Measurements from ENCODE around the gene OR52B6. TPM values are rescaled to one million over a fixed set of nuclear protein-coding genes. Genes with fewer than 3 reads are reported as not detected.

The OR52B6 gene
- total and polyA plus RNA-seq, 3 experiments from 2014 or later = not detected

GRCh38 chr11:5550440-5551095 is 30.1 kb upstream of the OR52B6 start:
- CTCF ChIA-PET = no interaction called here
- peaks cover 15 to 23% of the 10 kb centered on the region in 2 donors for H3K27me3 Mint-ChIP-seq
- H3K36me3 Mint-ChIP-seq = peaks cover 0 to 4% (median 0%) of the 10 kb centered on the region in 3 donors
- no peaks in the 10 kb centered on the region for H3K4me1 Mint-ChIP-seq
- Histone ChIP-seq H3K9me3 (ENCODE audit: low read length) (no peaks in the 10 kb centered on the region), H3K27ac (ENCODE audit: low read depth, low read length) (no peak overlapping the region), H3K36me3 (ENCODE audit: insufficient read depth, low read length) (no peaks in the 10 kb centered on the region), H3K4me1 (ENCODE audit: insufficient read depth, low read length) (no peaks in the 10 kb centered on the region), H3K27me3 (ENCODE audit: insufficient read depth, low read length, poor library complexity, severe bottlenecking) (no peaks in the 10 kb centered on the region), H3K4me3 (ENCODE audit: low read length) (no peak overlapping the region)
- peaks cover 0 to 5% (median 0%) of the 10 kb centered on the region in 5 donors for H3K9me3 Mint-ChIP-seq
- no peak overlapping the region for H3K27ac Mint-ChIP-seq
- no peak for DNase-seq
- POLR2A ChIA-PET = no interaction called here
- no peak overlapping the region for H3K4me3 Mint-ChIP-seq

- Histone ChIP-seq H3K9me3 (ENCODE audit: low read length) (no peaks in the 10 kb centered on the region), H3K4me3 (ENCODE audit: low read length) (no peak overlapping the region), H3K27ac (ENCODE audit: low read depth, low read length) (no peak overlapping the region), H3K4me1 (ENCODE audit: insufficient read depth, low read length) (no peaks in the 10 kb centered on the region), H3K36me3 (ENCODE audit: insufficient read depth, low read length) (no peaks in the 10 kb centered on the region), H3K27me3 (ENCODE audit: insufficient read depth, low read length, poor library complexity, severe bottlenecking) (no peaks in the 10 kb centered on the region)
- H3K27ac Mint-ChIP-seq = no peak overlapping the region
- CTCF ChIA-PET = no interaction called here
- peaks cover 20 to 29% of the 10 kb centered on the region in 2 donors for H3K27me3 Mint-ChIP-seq
- POLR2A ChIA-PET = no interaction called here
- peaks cover 0 to 5% (median 0%) of the 10 kb centered on the region in 5 donors for H3K9me3 Mint-ChIP-seq
- no peak overlapping the region for H3K4me3 Mint-ChIP-seq
- H3K4me1 Mint-ChIP-seq = no peaks in the 10 kb centered on the region
- H3K36me3 Mint-ChIP-seq = peaks cover 0 to 4% (median 0%) of the 10 kb centered on the region in 3 donors
- DNase-seq = no peak
Observed at GRCh38 chr11:5553343-5553742, 27.3 kb upstream of the OR52B6 start.

GRCh38 chr11:5556596-5557188 is 24.0 kb upstream of the OR52B6 start:
- Histone ChIP-seq H3K9me3 (ENCODE audit: low read length) (no peaks in the 10 kb centered on the region), H3K4me3 (ENCODE audit: low read length) (no peak overlapping the region), H3K4me1 (ENCODE audit: insufficient read depth, low read length) (no peaks in the 10 kb centered on the region), H3K27me3 (ENCODE audit: insufficient read depth, low read length, poor library complexity, severe bottlenecking) (no peaks in the 10 kb centered on the region), H3K27ac (ENCODE audit: low read depth, low read length) (no peak overlapping the region), H3K36me3 (ENCODE audit: insufficient read depth, low read length) (no peaks in the 10 kb centered on the region)
- Mint-ChIP-seq H3K4me1 (no peaks in the 10 kb centered on the region), H3K27ac (no peak overlapping the region), H3K4me3 (no peak overlapping the region), H3K9me3 (peaks cover 0 to 1% (median 0%) of the 10 kb centered on the region in 5 donors), H3K36me3 (no peaks in the 10 kb centered on the region), H3K27me3 (peaks cover 18 to 19% of the 10 kb centered on the region in 2 donors)
- no peak for DNase-seq
- POLR2A ChIA-PET = no interaction called here
- CTCF ChIA-PET = no interaction called here

DNA sequence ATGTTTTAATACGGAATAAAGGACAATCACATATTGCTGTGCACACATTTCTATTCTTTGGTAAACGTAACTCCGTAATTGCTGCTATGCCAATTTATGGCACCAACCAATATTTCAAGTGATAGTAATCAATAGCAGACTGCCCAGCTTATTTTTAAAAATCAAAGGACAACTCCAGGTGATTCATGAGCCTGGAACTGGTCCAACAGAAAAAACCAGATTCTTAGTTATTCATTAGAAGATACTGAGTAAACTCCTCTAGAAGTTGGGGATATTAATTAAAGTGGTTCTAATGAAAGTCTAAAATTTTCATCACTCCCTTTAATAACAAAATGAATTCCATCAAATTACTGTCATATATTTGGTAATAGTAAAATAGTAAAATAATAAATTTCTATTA is 22.9 kb upstream of the OR52B6 start:
- H3K4me1 ChIP-seq (ENCODE audit: insufficient read depth, low read length) = no peaks in the 10 kb centered on the region
- DNase-seq = no peak
- H3K9me3 ChIP-seq (ENCODE audit: low read length) = no peaks in the 10 kb centered on the region
- ChIA-PET CTCF (no interaction called here), POLR2A (no interaction called here)
- H3K4me3 Mint-ChIP-seq = no peak overlapping the region
- no peaks in the 10 kb centered on the region for H3K36me3 Mint-ChIP-seq
- no peak overlapping the region for H3K4me3 ChIP-seq (ENCODE audit: low read length)
- H3K27ac ChIP-seq (ENCODE audit: low read depth, low read length) = no peak overlapping the region
- H3K27me3 Mint-ChIP-seq = peaks cover 10 to 13% of the 10 kb centered on the region in 2 donors
- no peaks in the 10 kb centered on the region for H3K4me1 Mint-ChIP-seq
- H3K27ac Mint-ChIP-seq = no peak overlapping the region
- no peaks in the 10 kb centered on the region for H3K9me3 Mint-ChIP-seq
- no peaks in the 10 kb centered on the region for H3K27me3 ChIP-seq (ENCODE audit: insufficient read depth, low read length, poor library complexity, severe bottlenecking)
- H3K36me3 ChIP-seq (ENCODE audit: insufficient read depth, low read length) = no peaks in the 10 kb centered on the region

DNA sequence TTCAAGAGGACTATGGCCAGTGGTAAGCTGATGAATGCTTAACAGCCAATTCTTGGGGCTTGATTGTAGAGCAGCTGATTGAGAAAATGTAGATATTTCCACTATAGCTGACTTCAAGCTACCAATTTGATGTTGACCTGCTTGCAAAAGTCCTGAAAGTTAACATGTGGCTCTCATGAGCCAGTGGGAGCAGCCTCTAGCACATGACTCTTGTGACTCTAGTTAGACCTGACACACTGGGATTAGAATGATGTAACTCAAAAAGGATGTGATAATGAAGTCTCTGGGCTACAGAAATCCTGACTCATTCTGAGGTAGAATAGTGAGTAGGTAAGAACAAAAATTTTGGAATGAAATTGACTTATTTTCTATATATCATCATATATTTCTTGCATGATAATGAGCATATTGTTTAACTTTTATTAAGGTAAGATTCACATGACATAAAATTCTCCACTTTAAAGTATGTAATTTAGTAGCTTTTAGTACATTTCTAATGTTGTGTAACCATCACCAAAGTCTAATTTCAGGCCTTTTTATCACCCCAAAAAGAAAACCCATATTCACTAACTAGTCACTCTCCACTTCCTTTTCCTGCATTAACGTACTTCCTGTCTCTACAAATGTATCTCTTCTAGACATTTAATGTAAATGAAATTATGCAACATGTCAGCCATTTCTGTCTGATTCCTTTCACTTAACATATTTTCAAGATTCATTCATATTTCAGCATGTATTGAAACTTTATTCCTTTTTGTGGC is 16.2 kb upstream of the OR52B6 start:
- Histone ChIP-seq H3K36me3 (ENCODE audit: insufficient read depth, low read length) (no peaks in the 10 kb centered on the region), H3K9me3 (ENCODE audit: low read length) (no peaks in the 10 kb centered on the region), H3K4me1 (ENCODE audit: insufficient read depth, low read length) (no peaks in the 10 kb centered on the region), H3K27me3 (ENCODE audit: insufficient read depth, low read length, poor library complexity, severe bottlenecking) (no peaks in the 10 kb centered on the region), H3K27ac (ENCODE audit: low read depth, low read length) (no peak overlapping the region), H3K4me3 (ENCODE audit: low read length) (no peak overlapping the region)
- CTCF ChIA-PET = no interaction called here
- H3K9me3 Mint-ChIP-seq = peaks cover 0 to 2% (median 0%) of the 10 kb centered on the region in 5 donors
- no peak overlapping the region for H3K4me3 Mint-ChIP-seq
- H3K27me3 Mint-ChIP-seq = peaks cover 3 to 4% of the 10 kb centered on the region in 2 donors
- POLR2A ChIA-PET = no interaction called here
- H3K4me1 Mint-ChIP-seq = peaks cover 4 to 7% (median 6%) of the 10 kb centered on the region in 3 donors
- peaks cover 0 to 10% (median 0%) of the 10 kb centered on the region in 3 donors for H3K36me3 Mint-ChIP-seq
- H3K27ac Mint-ChIP-seq = no peak overlapping the region
- DNase-seq = no peak

DNA sequence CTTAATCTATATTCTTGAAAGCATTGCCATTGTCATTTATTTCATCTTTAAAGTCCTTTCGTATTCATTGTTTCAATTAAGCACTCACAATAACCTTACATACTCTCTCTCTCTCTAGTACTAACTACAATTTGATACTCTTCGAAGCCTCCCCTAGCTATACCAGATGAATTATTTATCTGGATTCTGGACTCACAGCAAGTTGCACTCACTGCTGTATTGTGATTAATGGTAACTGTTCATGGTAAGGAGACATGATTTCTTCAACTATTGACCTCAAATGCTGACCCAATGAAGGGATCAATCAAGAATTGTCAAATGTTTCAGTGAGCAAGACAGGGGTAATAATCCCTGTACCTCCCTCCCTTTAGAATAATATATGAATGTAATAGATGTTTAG is 6.0 kb upstream of the OR52B6 start:
- no peak for DNase-seq
- Histone ChIP-seq H3K27ac (ENCODE audit: low read depth, low read length) (no peak overlapping the region), H3K9me3 (ENCODE audit: low read length) (no peaks in the 10 kb centered on the region), H3K27me3 (ENCODE audit: insufficient read depth, low read length, poor library complexity, severe bottlenecking) (no peaks in the 10 kb centered on the region), H3K36me3 (ENCODE audit: insufficient read depth, low read length) (no peaks in the 10 kb centered on the region), H3K4me3 (ENCODE audit: low read length) (no peak overlapping the region), H3K4me1 (ENCODE audit: insufficient read depth, low read length) (no peaks in the 10 kb centered on the region)
- Mint-ChIP-seq H3K27me3 (peaks cover 4 to 8% of the 10 kb centered on the region in 2 donors), H3K4me3 (no peak overlapping the region), H3K36me3 (no peaks in the 10 kb centered on the region), H3K9me3 (no peaks in the 10 kb centered on the region), H3K4me1 (no peaks in the 10 kb centered on the region), H3K27ac (no peak overlapping the region)
- POLR2A ChIA-PET = no interaction called here
- CTCF ChIA-PET = no interaction called here

GRCh38 chr11:5575152-5575551 is 5.5 kb upstream of the OR52B6 start:
- POLR2A ChIA-PET = no interaction called here
- no peaks in the 10 kb centered on the region for H3K9me3 Mint-ChIP-seq

GRCh38 chr11:5577101-5577500 is 3.6 kb upstream of the OR52B6 start:
- ChIA-PET POLR2A (no interaction called here), CTCF (no interaction called here)
- no peak overlapping the region for H3K27ac Mint-ChIP-seq
- no peaks in the 10 kb centered on the region for H3K36me3 Mint-ChIP-seq
- no peak overlapping the region for H3K4me3 ChIP-seq (ENCODE audit: low read length)
- no peaks in the 10 kb centered on the region for H3K27me3 Mint-ChIP-seq
- H3K27ac ChIP-seq (ENCODE audit: low read depth, low read length) = no peak overlapping the region
- H3K36me3 ChIP-seq (ENCODE audit: insufficient read depth, low read length) = no peaks in the 10 kb centered on the region
- no peaks in the 10 kb centered on the region for H3K27me3 ChIP-seq (ENCODE audit: insufficient read depth, low read length, poor library complexity, severe bottlenecking)
- DNase-seq = no peak
- H3K9me3 ChIP-seq (ENCODE audit: low read length) = no peaks in the 10 kb centered on the region
- H3K4me1 ChIP-seq (ENCODE audit: insufficient read depth, low read length) = no peaks in the 10 kb centered on the region
- no peaks in the 10 kb centered on the region for H3K9me3 Mint-ChIP-seq
- no peak overlapping the region for H3K4me3 Mint-ChIP-seq
- H3K4me1 Mint-ChIP-seq = no peaks in the 10 kb centered on the region

More at GRCh38 chr11:5575152-5575551, 5.5 kb upstream of the OR52B6 start:
- Mint-ChIP-seq H3K27me3 (peaks cover 4 to 8% of the 10 kb centered on the region in 2 donors), H3K27ac (no peak overlapping the region), H3K4me1 (no peaks in the 10 kb centered on the region), H3K4me3 (no peak overlapping the region), H3K36me3 (no peaks in the 10 kb centered on the region)
- DNase-seq = no peak
- H3K9me3 ChIP-seq (ENCODE audit: low read length) = no peaks in the 10 kb centered on the region
- no peaks in the 10 kb centered on the region for H3K4me1 ChIP-seq (ENCODE audit: insufficient read depth, low read length)
- H3K27me3 ChIP-seq (ENCODE audit: insufficient read depth, low read length, poor library complexity, severe bottlenecking) = no peaks in the 10 kb centered on the region
- CTCF ChIA-PET = no interaction called here
- no peaks in the 10 kb centered on the region for H3K36me3 ChIP-seq (ENCODE audit: insufficient read depth, low read length)
- no peak overlapping the region for H3K27ac ChIP-seq (ENCODE audit: low read depth, low read length)
- no peak overlapping the region for H3K4me3 ChIP-seq (ENCODE audit: low read length)

Data from CD8-positive, alpha-beta memory T cell (primary cell).